ENCODE measurements around the gene SPTBN4.
"Not testable (repeated sequence)": the region's sequence is repeated elsewhere in the genome, so short reads cannot be mapped to it uniquely, and the experiment has no call there.

SPTBN4 gene

DNA sequence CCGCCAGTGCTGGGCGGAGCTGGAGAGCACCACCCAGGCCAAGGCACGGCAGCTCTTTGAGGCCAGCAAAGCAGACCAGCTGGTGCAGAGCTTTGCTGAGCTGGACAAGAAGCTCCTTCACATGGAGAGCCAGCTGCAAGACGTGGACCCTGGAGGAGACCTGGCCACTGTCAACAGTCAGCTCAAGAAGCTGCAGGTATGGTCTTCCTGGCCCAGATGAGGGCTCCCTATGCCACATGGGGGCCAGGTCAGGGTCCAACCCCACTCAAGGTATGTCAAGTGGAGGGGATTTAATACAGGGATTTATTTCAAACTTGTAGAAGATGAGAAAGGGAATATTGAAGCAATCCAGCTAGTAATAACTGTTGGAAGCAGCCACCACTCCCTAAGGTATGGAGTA is 67.3 kb downstream of the SPTBN4 start:
- DNase-seq: no peak

DNA sequence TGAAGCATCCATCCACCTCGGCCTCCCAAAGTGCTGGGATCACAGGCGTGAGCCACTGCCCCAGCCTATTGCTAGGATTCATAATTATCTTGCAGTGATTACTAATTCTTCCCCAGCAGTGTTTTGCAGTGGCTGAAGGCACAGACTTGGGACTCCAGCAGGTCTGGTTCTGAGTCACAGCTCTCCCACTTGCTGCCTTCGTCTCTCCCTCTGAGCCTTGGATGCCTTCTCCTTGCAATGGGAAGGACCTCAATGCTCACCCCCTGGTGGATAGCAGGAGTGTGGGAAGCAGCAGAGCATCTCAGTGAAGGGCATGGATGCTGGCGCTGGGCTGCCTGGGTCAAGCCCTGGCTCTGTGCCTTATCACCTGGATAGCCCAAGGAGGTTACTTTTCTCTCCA is 72.3 kb downstream of the SPTBN4 start:
- DNase-seq: no peak

DNA sequence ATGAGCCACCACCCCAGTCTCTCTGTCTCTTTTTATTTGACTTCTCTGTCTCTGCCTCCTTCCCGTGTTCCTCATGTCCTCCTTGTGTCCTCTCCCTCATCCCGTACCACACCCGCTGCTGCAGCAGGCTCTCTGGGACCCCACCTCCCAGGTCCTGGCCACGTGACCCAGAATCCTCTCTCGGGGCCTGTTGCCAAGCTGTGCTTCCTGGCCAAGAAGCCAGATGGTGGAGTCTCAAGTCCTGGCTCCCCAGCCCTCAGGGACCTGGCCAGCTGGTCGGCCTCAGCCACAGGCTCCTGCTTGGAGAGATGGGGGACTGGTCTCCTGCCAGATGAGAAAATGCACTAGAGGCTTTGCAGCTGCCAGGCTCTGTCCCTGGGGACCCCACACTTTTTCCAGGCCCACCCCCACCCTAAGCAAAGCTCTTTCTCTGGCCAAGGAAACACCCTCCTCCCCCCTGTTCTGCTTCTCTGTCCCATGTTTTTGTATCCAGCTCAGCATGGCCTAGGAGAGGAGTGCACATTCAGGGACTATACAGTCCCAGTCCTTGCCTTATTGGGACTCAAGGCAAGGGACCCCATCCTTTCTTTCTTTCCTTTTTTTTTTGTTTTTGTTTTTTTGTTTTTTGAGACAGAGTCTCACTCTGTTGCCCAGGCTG is 75.5 kb downstream of the SPTBN4 start:
- DNase-seq: no peak

DNA sequence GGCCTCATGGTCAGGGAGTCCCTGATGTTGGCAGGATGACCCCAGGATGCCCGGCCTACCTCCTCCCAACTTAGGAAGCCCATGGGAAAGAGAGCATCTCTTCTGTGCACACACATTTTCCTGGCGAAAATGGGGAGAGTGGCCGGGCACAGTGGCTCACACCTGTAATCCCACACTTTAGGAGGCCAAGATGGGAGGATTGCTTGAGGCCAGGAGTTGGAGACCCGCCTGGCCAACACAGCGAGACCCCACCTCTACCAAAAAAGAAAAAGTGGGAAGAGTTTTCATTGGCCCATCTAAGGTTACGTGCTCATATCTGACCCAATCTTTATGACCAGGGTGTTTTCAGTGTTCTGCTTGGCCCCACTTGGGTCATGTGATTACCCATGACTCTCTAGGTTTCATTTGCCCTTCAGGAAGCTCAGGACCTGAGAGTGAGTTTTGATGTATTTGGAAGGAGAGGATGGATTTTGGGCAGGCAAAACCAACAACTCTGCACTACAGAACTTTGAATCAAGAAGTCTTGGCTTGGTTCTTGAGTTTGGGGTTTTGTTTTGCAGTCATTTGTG is 76.3 kb downstream of the SPTBN4 start:
- DNase-seq: no peak

DNA sequence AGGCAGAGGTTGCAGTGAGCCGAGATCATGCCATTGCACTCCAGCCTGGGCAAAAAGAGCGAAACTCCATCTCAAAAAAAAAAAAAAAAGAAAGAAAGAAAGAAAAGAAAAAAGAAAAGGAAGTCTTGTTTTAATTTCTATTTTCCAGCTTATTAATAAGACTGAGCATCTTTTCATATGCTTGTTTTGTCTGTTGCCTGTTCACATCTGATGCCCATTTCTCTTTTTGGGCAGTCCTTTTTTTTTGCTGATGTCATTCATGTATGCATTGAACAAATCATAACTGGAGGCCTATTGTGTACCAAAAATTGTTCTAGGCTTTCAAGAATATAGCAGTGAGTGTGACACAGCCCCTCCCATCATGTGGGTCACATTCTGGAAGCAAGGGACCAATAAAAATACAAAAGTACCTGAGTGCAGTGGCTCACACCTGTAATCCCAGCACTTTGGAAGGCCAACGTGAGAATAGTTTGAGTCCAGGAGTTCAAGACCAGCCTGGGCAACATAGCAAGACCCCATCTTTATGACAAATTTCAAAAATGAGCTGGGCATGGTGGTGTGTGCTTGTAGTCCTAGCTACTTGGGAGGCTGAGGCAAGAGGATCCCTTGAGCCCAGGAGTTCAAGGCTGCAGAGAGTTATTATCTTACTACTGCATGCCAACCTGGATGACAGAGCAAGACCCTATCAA is 79.5 kb downstream of the SPTBN4 start:
- DNase-seq: not testable (repeated sequence)

DNA sequence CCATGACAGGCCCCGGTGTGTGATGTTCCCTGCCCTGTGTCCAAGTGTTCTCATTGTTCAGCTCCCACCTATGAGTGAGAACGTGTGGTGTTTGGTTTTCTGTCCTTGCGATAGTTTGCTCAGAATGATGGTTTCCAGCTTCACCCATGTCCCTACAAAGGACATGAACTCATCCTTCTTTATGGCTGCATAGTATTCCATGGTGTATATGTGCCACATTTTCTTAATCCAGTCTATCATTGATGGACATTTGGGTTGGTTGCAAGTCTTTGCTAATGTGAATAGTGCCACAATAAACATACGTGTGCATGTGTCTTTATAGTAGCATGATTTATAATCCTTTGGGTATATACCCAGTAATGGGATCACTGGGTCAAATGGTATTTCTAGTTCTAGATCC is 80.4 kb downstream of the SPTBN4 start:
- DNase-seq: not testable (repeated sequence)

DNA sequence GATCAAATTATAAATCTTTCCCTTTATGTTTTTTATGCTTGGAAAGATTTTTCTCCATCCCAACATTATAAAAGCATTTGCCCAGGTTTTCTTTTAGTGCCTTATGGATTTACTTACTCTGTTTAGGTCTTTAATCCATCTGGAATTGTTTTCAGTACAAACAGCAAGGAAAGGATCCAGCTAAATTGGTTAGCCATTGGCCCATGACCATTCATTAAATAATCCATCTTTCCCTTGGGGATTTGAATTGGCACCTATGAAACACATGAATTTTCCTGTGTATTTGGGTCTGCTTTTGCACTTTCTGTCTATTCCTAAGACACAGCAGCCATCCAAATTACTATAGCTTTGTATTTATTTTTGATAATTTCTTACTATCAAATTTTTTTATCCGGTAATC is 81.0 kb downstream of the SPTBN4 start:
- DNase-seq: no peak

DNA sequence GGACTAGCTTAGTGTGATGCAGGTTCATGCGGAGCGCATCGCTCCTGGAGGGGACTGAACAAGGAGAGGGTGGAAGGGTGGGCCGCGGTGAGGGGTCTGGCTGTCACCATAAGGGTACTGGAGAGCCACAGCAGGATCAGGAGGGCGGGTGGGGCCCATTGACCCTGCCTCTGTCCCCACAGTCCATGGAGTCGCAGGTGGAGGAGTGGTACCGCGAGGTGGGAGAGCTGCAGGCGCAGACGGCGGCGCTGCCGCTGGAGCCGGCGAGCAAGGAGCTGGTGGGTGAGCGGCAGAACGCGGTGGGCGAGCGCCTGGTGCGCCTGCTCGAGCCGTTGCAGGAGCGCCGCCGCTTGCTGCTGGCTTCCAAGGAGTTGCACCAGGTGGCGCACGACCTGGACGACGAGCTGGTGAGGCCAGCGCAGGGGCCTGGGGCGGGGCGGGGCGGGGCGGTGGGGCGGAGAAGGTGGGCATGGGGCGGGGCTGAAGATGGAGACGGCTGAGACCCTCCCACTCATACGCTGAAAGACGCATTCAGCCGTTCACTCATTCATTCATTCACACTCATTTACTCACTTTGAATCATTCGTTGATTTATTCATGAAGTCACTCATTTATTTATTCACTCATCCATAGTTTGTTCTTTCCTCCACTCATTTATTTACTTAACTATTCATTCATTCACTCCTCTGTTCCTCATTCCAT is 82.4 kb downstream of the SPTBN4 start:
- DNase-seq: peak; percentile 80 to 83

DNA sequence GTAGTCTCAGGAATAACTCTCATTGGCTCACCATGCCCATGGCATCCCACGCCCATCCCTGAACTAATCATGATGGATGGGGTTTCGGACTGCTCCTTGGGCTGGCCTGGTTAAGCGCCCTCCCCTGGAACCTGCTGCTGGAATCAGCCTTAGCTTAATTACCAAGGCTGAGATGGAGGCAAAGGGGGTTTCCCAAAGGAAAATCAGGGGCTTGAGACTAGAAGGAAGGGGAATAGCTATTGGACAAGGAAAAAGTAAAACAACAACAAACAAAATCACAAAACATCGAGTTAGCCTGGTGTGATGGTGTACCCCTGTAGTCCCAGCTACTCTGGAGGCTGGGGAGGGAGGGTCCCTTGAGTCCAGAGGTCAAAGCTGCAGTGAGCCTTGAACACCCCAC is 84.2 kb downstream of the SPTBN4 start:
- no peak for DNase-seq

DNA sequence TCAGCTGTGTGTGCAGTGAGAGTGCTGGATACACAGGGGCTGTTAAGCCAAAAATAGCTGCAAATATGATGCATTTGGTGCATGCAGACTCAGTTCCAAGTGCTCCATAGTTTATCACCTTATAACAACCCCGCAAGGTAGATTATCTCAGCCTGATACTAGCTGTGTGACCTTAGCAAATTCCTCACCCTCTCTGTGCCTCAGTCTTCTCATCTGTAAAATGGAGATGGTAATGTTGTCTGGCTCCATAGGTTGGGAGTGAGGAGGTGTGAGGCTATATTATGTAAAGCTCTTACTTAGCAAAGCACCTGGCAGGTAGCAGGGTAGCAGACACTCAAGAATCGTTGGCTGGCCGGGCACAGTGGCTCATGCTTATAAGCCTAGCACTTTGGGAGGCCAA is 86.0 kb downstream of the SPTBN4 start:
- DNase-seq: no peak

DNA sequence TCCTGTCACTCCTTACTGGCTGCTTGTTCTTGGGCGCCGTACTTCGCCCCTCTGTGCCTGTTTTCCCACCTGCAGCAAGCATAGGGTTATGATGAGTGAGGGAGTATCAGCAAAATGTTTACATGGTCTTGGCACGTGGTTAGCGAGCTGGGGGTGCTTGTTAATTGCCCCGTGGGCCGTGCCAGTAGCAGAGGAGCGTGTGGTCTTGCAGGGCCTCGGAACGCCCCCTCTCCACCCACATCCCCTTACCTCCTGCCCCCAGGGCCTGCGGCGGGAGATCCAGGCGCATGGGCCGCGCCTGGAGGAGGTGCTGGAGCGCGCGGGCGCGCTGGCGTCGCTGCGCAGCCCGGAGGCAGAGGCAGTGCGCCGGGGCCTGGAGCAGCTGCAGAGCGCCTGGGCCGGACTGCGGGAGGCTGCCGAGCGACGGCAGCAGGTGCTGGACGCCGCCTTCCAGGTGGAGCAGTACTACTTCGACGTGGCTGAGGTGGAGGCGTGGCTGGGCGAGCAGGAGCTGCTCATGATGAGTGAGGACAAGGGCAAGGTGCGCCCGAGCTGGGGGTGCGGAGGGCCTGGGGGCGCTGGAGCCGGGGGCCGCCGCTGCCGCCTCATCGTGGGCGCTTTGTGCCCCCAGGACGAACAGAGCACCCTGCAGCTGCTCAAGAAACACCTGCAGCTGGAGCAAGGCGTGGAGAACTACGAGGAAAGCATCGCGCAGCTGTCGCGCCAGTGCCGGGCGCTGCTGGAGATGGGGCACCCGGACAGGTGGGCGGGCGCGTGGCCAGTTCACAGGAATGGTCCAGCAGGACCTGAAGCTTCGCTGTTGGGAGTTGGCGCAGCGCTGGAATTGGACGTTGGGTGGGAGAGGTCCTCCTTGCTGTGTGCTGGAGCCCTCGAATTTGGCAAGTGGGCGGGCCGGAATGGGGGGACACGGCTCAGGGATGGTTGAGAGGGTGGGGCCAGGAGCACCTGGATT is 87.4 kb downstream of the SPTBN4 start:
- no peak for DNase-seq

DNA sequence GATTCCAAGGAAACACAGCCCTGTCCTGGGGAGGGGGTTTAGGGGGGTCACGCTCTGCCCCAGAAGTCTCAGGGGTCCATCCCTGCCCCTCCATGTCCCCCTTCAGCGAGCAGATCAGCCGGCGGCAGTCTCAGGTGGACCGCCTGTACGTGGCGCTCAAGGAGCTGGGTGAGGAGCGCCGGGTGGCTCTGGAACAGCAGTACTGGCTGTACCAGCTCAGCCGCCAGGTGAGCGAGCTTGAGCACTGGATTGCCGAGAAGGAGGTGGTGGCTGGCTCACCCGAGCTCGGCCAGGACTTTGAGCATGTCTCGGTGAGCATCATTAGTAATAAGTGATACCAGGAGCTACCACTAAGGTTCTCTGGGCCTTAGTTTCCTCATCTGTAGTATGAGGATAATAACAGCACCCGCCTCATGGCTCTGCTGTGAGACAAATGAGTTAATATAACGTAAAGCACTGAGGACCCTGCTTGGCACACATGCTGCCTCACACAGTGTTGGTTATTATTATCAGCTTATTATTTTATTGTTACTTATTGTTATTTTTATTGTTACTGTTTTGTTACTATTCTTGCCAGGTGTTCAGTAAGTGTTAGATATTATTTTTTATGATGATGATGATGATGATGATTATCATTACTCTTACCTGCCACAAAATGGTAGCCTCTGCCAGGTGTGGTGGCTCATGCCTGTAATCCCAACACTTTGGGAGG is 89.3 kb downstream of the SPTBN4 start:
- no peak for DNase-seq

DNA sequence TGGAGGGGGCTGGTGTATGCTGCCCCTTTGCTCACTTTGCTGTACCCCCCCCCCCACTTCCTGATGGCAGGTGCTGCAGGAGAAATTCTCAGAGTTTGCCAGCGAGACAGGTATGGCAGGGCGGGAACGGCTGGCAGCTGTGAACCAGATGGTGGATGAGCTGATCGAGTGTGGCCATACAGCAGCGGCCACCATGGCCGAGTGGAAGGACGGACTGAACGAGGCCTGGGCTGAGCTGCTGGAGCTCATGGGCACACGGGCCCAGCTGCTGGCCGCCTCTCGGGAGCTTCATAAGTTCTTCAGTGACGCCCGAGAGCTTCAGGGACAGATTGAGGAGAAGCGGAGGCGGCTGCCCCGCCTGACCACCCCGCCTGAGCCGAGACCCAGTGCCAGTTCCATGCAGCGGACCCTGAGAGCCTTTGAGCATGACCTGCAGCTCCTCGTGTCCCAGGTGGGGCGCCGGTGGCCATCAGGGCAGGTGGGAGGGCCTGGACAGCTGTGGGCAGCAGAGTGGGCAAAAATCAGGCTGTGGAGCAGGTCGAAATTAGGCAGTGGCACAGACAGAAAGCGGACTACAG is 90.2 kb downstream of the SPTBN4 start:
- DNase-seq: no peak

DNA sequence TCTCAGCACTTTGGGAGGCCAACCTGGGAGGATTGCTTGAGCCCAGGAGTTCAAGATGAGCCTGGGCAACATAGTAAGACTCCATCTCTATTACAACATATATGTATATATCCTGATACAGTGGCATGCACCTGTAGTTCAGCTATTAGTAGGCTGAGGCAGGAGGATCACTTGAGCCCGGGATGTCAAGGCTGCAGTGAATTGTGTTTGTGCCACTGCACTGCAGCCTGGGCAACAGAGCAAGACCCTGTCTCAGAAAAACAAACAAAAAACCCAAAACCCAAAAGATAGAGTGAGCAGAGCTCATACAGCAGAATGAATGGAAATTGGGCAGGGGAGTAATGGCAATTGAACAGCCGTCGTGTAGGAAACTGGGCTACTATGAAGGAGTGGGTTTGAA is 92.6 kb downstream of the SPTBN4 start:
- no peak for DNase-seq

DNA sequence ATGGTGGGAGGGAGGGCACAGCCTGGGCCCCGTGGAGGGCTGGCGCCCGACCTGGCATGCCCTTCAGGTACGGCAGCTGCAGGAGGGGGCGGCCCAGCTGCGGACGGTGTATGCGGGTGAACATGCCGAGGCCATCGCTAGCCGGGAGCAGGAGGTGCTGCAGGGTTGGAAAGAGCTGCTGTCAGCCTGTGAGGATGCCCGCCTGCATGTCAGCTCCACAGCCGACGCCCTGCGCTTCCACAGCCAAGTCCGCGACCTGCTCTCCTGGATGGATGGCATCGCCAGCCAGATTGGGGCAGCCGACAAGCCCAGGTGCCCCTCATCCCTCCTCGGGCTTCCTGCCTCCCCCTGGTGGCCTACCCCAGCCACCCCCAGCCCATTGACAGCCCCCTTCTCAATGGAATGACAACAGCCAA is 93.3 kb downstream of the SPTBN4 start:
- DNase-seq: no peak

DNA sequence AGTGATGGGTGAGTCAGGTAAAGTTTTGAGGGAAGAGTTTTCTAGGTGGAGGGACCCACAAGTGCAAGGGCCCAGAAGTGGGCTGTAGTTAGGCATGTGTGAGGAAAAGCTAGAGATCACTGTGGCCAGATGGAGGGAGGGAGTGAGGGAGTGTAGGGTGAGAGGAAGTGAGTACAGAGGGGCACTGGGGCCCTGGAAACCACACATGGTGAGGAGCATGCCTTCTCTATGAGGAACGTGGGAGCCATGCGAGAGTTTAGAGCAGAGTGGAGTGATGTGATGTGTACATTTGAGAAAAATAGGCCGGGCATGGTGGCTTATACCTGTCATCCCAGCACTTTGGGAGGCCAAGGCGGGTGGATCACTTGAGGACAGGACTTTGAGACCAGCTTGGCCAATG is 95.1 kb downstream of the SPTBN4 start:
- DNase-seq: no peak

DNA sequence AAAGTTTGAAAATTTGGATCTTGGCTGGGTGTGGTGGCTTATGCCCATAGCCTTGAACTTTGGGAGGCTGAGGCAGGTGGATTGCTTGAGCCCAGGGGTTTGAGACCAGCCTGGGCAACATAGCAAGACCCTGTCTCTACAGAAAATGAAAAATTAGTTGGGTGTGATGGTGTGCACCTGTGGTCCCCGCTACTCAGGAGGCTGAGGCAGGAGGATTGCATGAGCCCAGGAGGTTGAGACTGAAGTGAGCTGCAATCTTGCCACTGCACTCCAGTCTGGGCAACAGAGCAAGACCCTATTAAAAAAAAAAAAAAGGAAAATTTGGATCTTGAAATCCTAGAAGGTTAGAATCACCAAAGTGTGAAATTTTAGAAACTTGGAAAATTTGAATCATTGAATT is 97.7 kb downstream of the SPTBN4 start:
- not testable (repeated sequence) for DNase-seq

DNA sequence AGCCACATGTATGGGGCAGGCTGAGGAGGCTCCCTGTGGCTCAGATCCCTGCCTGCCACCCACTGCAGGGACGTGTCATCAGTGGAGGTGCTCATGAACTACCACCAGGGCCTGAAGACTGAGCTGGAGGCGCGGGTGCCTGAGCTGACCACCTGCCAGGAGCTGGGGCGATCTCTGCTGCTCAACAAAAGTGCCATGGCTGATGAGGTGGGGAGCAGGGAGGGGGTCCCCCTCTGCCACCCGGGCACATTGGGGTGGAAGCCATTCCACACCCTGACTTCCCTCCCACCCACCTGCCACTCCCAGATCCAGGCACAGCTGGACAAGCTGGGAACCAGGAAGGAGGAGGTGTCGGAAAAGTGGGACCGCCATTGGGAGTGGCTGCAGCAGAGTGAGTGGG is 98.6 kb downstream of the SPTBN4 start:
- DNase-seq: no peak

DNA sequence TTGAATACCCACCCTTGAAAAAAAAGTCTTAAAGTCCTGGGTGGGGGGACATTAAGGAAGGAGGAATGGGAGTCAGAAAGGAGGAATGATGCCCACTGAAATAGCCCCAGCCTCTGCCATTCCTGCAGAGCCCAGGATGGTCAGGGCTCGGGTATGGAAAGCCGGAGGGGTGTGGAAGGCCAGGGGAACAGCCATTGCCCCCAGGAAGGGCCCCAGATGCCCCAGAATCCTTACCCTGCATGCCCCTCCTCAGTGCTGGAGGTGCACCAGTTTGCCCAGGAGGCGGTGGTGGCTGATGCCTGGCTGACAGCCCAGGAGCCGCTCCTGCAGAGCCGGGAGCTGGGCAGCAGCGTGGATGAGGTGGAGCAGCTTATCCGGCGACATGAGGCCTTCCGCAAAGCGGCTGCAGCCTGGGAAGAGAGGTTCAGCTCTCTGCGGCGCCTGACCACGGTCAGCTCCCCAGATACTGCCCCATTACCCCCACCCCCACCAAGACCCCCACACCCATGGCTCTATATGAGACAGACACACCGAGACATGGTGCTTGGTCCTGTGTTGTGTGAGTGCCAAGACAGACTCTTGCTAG is 99.2 kb downstream of the SPTBN4 start:
- no peak for DNase-seq

DNA sequence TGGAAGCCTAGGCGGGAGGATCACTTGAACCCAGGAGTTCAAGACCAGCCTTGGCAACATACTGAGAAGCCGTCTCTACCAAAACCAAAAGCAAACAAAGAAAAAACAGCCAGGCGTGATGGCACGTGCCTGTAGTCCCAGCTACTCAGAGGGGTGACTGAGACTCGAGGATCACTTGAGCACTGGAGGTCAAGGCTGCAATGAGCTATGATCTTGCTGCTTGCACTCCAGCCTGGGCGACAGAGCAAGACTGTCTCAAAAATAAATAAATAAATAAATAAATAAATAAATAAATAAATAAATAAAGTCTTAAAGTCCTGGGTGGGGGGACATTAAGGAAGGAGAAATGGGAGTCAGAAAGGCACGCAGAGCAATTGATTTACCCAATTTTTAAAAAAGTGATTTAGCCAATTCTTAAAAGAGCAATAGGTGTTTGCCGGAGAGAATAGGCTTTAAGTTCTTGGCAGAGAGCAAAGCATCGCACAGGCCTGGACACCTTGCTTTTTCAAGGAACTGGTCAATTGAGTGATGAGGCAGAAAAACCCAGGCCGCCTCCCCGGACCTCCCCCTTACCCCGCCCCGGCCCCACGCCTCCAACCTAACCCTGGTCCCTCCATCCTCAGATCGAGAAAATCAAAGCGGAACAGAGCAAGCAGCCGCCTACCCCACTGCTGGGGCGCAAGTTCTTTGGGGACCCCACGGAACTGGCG is 100.4 kb downstream of the SPTBN4 start:
- no peak for DNase-seq
